Ishikawa (cell line): ENCODE results near the gene UAP1L1.

Source experiments
- FOXM1 ChIP-seq: IDR thresholded peaks from 2 replicates; pipeline ENCODE4 v1.6.1; 2012; ENCODE audit warnings: low read depth, borderline replicate concordance
- NFIC ChIP-seq: IDR thresholded peaks from 2 replicates; pipeline ENCODE4 v1.6.1; 2012
- TF ChIP-seq, protein P1 (sequence below): IDR thresholded peaks from 2 replicates; pipeline ENCODE4 v1.6.1; 2012

DNA sequence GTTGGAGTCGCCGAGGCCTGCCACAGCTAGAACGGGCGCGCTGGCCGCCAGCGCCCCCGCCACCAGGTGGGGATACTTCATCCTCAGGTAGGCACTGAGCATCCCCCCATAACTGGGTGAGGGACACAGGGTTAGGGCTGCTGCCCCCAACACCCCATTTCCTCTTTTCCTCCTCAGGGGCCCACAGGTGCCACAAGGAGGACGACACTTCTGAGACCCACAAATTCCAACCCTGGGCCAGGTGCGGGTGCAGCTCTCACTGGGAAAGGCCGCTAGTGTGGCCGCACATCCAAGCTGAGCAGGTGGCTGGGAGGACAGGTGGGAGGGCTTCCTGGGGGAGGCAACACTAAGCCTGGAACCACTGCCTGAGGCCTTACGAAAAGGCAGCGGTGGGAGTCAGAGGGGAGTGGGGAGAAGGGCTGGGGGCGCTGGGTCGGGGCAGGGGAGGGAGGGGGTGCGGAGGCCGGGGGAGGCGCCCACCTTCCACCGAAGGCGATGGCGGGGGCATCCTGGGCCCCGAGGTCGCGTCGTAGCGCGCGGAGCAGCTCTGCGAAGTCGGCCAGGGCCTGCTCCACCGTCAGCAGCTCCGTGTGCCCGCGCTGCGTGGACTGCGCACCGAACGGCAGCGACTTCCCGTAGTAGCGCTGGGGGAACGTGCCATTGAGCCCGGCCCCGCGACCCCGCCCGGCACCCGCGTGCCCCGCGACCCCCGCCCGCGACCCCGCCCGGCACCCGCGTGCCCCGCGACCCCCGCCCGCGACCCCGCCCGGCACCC, 36.3 kb downstream of the UAP1L1 start:
- TF ChIP-seq, protein P1, sequence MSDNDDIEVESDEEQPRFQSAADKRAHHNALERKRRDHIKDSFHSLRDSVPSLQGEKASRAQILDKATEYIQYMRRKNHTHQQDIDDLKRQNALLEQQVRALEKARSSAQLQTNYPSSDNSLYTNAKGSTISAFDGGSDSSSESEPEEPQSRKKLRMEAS, result no peak
- TF ChIP-seq FOXM1 (no peak), NFIC (no peak)
